NCI-H345 treated with DMSO at 0.1 percent for 48 hours (cell line): ENCODE data around the gene CCN5.
"Not testable (repeated sequence)": the region's sequence is repeated elsewhere in the genome, so short reads cannot be mapped to it uniquely, and the experiment has no call there.

ENCODE experiments used
- DNase-seq: peaks from one replicate; lab custom pipeline; 2025; ENCODE audit not compliant: unreplicated experiment; lab: John Stamatoyannopoulos, UW

The CCN5 gene

GRCh38 chr20:44694159-44694558 lies 21.0 kb upstream of the CCN5 start:
- DNase-seq: no peak

- no peak for DNase-seq
Measured at GRCh38 chr20:44695295-44695673, 19.9 kb upstream of the CCN5 start.

DNA sequence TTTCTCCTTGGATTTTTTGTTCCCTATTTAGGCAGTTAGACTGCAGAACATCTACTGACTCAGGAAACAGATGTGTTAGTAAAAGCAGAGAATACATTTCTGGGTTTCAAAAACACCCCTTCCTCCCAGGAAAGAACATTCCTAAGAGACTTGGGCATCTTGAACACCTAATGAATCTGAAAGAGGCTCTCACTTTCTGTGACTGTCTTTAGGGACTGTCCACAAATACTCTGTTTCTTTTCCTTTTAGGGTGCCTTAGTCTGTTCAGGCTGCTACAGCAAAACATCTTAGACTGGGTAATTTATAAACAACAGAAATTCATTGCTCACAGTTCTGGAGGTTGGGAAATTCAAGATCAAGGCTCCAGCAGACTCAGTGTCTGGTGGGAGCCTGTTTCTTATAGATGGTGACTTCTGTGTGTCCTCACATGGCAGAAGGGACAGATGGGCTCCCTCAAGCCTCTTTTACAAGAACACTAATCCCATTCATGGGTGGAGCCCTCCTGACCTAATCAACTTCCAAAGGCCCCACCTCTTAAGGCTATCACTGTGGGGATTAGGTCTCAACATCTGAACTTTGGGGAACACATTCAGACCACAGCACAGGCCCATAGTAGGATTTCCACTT lies 19.4 kb upstream of the CCN5 start:
- no peak for DNase-seq

- no peak for DNase-seq
Measured at GRCh38 chr20:44696315-44696714, 18.9 kb upstream of the CCN5 start.

- DNase-seq: not testable (repeated sequence)
Measured at GRCh38 chr20:44697041-44697440, 18.1 kb upstream of the CCN5 start.

DNA sequence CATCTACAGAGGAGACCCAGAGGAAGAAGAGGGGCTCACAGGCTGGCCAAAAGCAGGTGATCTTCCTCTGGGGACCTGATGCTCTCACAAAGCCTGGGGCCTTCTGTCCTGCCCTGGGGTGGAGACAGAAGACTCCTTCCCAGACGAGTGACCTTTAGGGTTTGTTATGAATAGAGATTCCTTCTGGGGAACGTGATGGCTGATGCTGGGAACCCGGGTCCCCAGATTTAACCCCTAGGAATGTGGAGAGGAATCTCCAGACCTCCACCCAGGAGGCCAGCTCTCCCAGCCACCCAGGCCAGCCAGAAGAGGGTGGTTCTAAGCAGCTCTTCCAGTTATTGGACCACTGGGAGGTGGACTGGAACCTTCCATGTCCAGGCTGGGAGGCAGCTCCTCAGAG lies 16.8 kb upstream of the CCN5 start:
- DNase-seq: no peak

DNA sequence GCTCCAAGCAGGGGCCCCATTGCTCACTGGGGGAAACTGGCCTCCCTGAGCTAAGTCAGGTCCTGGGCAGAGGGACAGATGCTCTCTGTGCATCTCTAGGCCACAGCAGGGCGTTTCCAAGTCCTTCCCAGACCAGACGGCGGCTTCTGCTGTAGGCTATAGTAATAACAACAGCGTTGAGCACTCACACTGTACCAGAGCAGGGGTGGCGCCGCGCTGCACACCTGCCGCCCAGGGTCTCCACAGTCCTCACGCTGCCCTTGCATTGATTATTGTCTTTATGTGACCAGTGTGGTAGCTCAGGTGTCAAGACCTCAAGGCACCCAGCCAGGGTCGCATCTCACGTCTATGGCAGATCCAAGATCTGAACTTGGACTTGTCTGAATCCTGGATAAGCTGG lies 14.9 kb upstream of the CCN5 start:
- DNase-seq: no peak

DNA sequence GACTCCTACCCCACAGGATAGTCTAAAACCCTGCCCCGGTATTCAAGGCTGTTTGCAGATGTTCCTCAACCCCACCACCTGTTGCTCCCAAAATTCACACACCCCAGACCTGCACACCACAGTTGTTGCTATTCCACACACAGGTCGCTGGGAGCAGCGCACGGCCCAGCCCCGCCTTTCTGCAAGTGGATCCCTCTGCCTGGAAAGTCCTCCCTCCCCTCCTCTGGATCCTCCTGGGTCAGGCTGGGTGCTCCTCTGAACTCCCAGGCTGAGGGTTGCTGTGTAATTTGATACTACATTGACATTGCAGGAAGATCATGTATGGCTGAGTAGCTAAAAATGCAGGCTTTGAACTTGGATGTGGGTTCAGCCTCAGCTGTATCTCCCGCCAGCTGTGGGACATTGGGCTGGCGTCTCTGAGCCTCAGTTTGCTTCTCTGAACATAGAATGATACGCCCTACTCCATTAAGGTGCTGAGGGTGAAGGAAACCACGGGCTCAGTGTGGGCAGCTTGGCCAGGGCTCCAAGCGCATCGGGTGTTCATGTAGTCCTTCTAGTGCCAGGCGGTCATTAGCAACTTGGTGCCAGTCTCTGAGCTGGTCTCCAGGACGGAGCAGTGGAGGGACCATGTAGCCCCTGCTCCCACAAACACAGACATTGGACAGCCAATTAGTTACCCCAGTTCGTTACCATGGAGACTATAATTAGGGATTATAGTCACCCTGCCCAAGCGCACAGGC lies 13.9 kb upstream of the CCN5 start:
- DNase-seq: no peak

GRCh38 chr20:44701858-44702256 lies 13.3 kb upstream of the CCN5 start:
- DNase-seq: no peak

DNA sequence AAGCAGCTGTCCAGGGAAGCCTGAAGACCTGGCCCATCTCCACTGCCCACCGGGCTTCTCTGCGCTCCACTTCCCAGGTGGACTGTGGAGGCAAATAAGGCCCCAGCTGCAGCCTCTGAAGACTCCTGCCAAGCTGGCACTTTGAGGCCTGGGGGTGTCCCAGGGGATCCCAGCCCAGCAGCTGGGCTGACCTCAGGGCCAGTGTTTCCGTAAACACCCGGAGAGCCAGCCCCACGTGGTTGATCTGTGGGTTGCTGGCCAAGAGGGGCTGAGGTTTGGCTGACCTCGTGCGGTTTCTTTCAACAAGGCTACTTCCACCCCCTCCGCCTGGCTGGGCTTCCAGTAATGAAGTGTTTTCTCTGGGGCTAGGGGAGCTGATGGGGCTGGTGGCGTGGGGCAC lies 12.4 kb upstream of the CCN5 start:
- DNase-seq: no peak

DNA sequence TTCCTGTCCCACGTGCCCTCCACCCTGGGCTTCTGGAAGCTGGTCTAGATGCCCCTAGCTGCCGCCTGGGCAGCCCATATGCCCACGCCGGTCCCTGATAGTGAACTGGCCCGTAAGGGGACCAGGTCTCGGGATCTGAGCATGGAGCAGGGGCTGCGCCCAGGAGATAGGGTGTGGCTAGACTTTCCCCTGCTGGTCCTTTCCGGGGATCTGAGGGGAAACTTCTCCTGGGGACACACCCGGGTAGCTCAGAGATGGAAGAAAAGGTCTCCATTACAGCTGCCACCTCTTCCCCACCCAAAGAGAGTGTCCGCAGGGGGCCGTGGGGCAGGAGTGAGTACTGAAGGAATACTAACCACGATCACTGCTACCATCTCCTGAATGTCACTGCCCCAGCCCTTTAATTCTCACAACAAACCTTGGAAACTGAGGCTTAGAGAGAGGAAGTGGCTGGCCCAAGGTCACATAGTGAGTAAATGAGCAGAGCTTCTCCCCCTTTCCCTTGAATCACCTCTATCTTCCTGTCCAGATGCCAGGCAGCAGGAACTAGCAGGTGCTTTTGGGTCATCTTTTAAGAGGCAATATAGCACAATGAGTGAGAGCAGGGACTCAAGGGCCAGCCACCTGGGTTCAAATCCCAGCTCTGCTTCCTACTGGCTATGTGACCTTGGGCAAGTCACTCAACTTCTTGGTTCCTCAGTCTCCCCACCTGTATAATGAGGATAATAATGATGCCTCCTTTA lies 11.8 kb upstream of the CCN5 start:
- DNase-seq: no peak

DNA sequence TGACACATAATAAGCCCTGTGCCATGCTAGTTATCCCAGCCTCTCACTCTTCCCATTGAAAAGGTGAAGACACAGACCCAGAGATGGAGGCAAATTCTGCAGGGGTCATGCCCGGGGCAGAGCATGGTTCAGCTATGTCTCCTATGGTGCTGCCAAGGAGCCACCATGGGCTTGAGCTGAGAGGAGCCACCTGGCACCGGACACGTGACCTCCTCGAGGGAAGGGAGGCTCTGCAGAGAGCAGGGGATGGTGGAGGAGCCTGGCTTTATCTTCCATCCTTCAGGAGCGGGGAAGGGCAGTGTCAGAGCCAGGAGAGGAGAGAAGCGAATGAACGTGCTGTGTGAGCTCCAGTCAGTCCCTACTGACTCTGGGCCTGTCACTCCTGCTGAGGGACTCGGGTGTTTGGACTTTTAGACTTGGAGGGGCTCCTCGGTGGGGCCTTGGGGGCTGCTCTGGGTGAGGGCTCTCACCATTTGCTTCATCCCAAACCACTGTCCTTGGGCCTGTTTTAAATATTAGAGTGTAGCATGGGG lies 11.1 kb upstream of the CCN5 start:
- DNase-seq: no peak

DNA sequence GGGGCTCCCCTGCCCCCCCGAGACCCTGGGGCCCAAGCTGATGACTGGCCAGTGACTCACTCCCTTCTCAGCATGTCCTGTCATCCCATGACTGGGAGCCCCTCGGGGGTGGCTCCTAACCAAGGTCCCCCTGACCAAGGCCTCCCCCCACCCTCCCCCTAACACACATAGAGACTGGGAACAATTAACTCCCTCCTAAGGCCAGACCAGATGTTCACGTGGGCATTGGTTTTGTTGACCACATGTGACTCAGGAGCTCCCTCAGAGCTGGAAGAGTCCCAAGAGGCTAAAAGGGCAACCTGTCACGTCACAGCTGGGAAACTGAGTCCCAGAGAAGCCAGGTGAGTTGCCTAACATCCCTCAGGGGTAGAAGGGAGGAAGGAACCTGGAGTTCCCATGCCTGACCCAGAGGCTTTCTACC lies 10.6 kb upstream of the CCN5 start:
- DNase-seq: no peak

GRCh38 chr20:44705364-44706094 lies 9.6 kb upstream of the CCN5 start:
- no peak for DNase-seq

- DNase-seq: no peak
Measured at GRCh38 chr20:44706301-44707017, 8.7 kb upstream of the CCN5 start.

- DNase-seq: no peak
Measured at GRCh38 chr20:44707018-44707579, 8.1 kb upstream of the CCN5 start.

- no peak for DNase-seq
Measured at GRCh38 chr20:44709380-44709779, 5.8 kb upstream of the CCN5 start.

GRCh38 chr20:44709797-44710196 lies 5.4 kb upstream of the CCN5 start:
- no peak for DNase-seq

DNA sequence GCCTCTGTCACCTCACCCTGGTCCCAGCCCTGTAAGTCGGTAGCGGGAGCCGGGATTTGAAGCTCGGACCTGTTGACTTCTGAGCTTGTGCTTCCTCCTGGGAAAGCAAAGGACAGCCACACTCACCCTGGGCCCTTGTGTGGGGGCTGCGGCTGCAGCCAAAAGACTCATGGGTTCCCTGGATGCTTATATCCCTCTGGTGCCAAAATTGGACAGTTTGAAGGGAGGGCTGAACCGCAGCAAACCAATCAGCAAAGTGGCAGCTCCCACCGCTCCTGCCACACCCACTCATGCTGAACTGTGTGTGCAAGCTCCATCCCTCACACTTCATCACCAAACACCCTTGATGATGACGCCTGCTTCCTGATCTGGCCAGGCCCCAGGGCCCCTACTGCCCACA lies 3.9 kb upstream of the CCN5 start:
- no peak for DNase-seq

GRCh38 chr20:44714102-44714700 lies 968 bp upstream of the CCN5 start:
- no peak for DNase-seq
